ENCODE results near the gene RASL10A. TPM values are rescaled to one million over a fixed set of nuclear protein-coding genes. Genes with fewer than 3 reads are reported as not detected.

Gene RASL10A
- total RNA-seq, 1 donor from 2014 or later: 0.30 TPM

DNA sequence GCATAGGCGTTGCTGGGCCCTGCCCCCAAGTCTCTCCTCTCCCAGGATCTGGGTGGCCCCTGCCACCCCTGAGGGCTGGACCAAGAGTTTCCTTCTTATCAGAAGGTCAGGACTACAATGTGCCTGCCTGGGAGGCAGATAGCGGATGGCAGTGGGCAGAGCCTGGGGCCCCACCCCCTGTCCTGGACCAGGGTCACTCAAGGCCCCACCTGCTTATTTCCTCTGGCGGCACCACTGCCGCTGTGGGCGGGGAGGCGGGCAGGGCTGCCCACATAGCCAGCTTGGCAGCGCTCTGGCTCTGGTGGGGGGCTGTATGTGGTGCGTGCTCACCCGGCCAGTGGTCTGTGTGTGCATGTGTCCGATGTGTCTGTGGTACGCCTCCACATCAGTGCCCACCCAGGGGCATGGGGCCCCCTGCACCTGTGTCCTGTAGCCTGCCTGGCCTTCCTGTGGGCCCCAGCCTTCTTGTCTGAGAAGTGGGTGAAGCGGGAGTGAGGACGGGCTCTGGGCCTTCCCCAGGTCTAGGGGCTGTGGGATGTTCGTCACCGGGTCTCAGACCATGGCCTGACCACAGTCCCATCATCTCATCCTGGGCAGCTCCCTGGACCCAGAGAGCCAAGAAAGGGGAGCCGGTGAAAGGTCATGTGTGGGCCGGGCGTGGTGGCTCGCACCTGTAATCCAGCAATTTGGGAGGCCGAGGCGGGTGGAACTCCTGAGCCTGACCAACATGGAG, 6.0 kb downstream of the RASL10A start:
- H3K9me3 Mint-ChIP-seq: no peaks in the 10 kb centered on the region
- H3K4me1 Mint-ChIP-seq: peaks cover 12% of the 10 kb centered on the region
- DNase-seq: no peak
- H3K36me3 Mint-ChIP-seq (ENCODE audit: low read depth): no peaks in the 10 kb centered on the region
- H3K27me3 Mint-ChIP-seq: peaks cover 31% of the 10 kb centered on the region
- peak overlapping the region; percentile 37 for H3K27ac Mint-ChIP-seq
- no peak overlapping the region for H3K4me3 Mint-ChIP-seq
- intact Hi-C loops (cut with micrococcal nuclease): loop anchor here (5.0 kb wide), 1 partner anchor 1983 kb away; the partner anchor contains the start of gene PIK3IP1

- H3K9me3 Mint-ChIP-seq: no peaks in the 10 kb centered on the region
- H3K27ac Mint-ChIP-seq: peak overlapping the region; percentile 57
- DNase-seq: peak; percentile 78
- H3K27me3 Mint-ChIP-seq: peaks cover 26% of the 10 kb centered on the region
- H3K4me3 Mint-ChIP-seq: peak overlapping the region; percentile 41
- intact Hi-C loops (cut with micrococcal nuclease): no loop called here
- H3K4me1 Mint-ChIP-seq: peaks cover 6% of the 10 kb centered on the region
- H3K36me3 Mint-ChIP-seq (ENCODE audit: low read depth): no peaks in the 10 kb centered on the region
These were observed 6.7 kb downstream of the RASL10A start for GRCh38 chr22:29308791-29309262.

GRCh38 chr22:29308148-29308790, 7.2 kb downstream of the RASL10A start:
- Mint-ChIP-seq H3K36me3 (ENCODE audit: low read depth) (no peaks in the 10 kb centered on the region), H3K4me1 (peaks cover 4% of the 10 kb centered on the region), H3K9me3 (no peaks in the 10 kb centered on the region), H3K27ac (no peak overlapping the region), H3K4me3 (peak overlapping the region; percentile 41), H3K27me3 (peaks cover 21% of the 10 kb centered on the region)
- intact Hi-C loops (cut with micrococcal nuclease): no loop called here
- no peak for DNase-seq

DNA sequence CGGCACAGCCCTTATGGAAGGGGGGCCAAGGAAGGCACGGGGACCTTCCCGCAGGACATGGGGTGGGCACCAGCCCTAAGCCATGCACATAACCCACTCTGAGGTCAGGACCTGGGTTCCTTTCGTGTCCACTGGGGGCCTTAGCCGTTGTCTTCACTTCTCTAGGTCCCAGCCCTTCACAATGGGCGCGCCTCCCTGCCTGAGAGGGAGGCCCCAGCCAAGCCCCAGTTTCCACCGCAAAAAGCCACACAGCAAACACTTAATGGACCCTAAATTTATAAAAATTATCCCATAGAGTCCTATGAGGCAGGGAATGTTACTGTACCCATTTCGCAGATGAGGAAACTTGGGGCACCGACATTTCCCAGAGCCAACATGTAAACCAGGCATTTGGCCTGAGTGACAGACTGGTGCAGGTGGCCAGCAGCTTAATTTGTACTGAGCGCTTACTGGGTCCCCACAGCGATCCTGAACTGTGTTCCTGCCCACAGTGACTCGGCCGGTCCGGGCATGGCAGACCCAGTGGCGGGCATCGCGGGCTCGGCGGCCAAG, 7.8 kb downstream of the RASL10A start:
- Mint-ChIP-seq H3K27ac (peak overlapping the region; percentile 13), H3K27me3 (peaks cover 15% of the 10 kb centered on the region), H3K4me3 (peak overlapping the region; percentile 77), H3K4me1 (peaks cover 4% of the 10 kb centered on the region), H3K36me3 (ENCODE audit: low read depth) (no peaks in the 10 kb centered on the region), H3K9me3 (no peaks in the 10 kb centered on the region)
- DNase-seq: no peak
- intact Hi-C loops (cut with micrococcal nuclease): loop anchor here (2.0 kb wide), 1 partner anchor 39 kb away; the partner anchor contains the start of gene EWSR1

- intact Hi-C loops (cut with micrococcal nuclease): loop anchor here (2.0 kb wide), 1 partner anchor 38 kb away; the partner anchor contains the start of gene EWSR1
- H3K27me3 Mint-ChIP-seq: peaks cover 11% of the 10 kb centered on the region
- H3K27ac Mint-ChIP-seq: peak overlapping the region; percentile 13
- H3K36me3 Mint-ChIP-seq (ENCODE audit: low read depth): no peaks in the 10 kb centered on the region
- H3K9me3 Mint-ChIP-seq: no peaks in the 10 kb centered on the region
- DNase-seq: peak; percentile 87
- peak overlapping the region; percentile 83 for H3K4me3 Mint-ChIP-seq
- peaks cover 4% of the 10 kb centered on the region for H3K4me1 Mint-ChIP-seq
These were observed 8.5 kb downstream of the RASL10A start for GRCh38 chr22:29306835-29307595.

- Mint-ChIP-seq H3K27ac (peak within 1 kb of the TSS; percentile 58), H3K9me3 (no peaks in the 10 kb centered on the region), H3K4me1 (peaks cover 5% of the 10 kb centered on the region), H3K4me3 (peak within 1 kb of the TSS; percentile 83), H3K36me3 (ENCODE audit: low read depth) (peaks cover 1% of the 10 kb centered on the region), H3K27me3 (peaks cover 10% of the 10 kb centered on the region)
- intact Hi-C loops (cut with micrococcal nuclease): loop anchor here (2.0 kb wide), 1 partner anchor 38 kb away; the partner anchor contains the start of gene EWSR1
- DNase-seq: peak; percentile 87
These were observed 9.2 kb downstream of the RASL10A start, which contains the start of gene GAS2L1 for GRCh38 chr22:29306175-29306834. TSS of gene GAS2L1 (plus strand) at chr22:29306650. CDS start at chr22:29308106, 1,456 bp downstream.

DNA sequence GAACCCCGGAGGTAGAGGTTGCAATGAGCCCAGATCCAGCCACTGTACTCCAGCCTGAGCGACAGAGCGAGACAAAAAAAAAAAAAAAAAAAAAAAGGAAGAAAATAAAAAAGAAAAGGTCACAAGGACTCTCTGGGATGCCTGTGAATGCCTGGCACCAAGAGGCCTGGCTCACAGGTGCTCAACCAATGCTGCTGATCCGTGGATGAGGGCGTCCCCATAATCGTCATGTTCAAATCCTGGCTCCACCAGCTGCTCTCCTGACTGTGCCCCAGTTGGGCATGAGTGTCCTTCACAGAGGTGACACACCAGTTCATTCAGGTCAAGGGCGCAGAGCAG, 9.7 kb downstream of the RASL10A start:
- H3K4me3 Mint-ChIP-seq: peak overlapping the region; percentile 83
- intact Hi-C loops (cut with micrococcal nuclease): loop anchor here (2.0 kb wide), 1 partner anchor 37 kb away; the partner anchor contains the start of gene EWSR1
- peaks cover 10% of the 10 kb centered on the region for H3K27me3 Mint-ChIP-seq
- peaks cover 6% of the 10 kb centered on the region for H3K36me3 Mint-ChIP-seq (ENCODE audit: low read depth)
- DNase-seq: no peak
- peaks cover 5% of the 10 kb centered on the region for H3K4me1 Mint-ChIP-seq
- no peaks in the 10 kb centered on the region for H3K9me3 Mint-ChIP-seq
- no peak overlapping the region for H3K27ac Mint-ChIP-seq

- no peak overlapping the region for H3K27ac Mint-ChIP-seq
- H3K4me3 Mint-ChIP-seq: no peak overlapping the region
- no peak for DNase-seq
- intact Hi-C loops (cut with micrococcal nuclease): no loop called here
- peaks cover 7% of the 10 kb centered on the region for H3K4me1 Mint-ChIP-seq
- peaks cover 29% of the 10 kb centered on the region for H3K36me3 Mint-ChIP-seq (ENCODE audit: low read depth)
- no peaks in the 10 kb centered on the region for H3K9me3 Mint-ChIP-seq
- peaks cover 10% of the 10 kb centered on the region for H3K27me3 Mint-ChIP-seq
These were observed 12.6 kb downstream of the RASL10A start for GRCh38 chr22:29302681-29303465.

GRCh38 chr22:29302402-29302680, 13.2 kb downstream of the RASL10A start:
- H3K36me3 Mint-ChIP-seq (ENCODE audit: low read depth): peaks cover 34% of the 10 kb centered on the region
- no peak for DNase-seq
- H3K27me3 Mint-ChIP-seq: peaks cover 10% of the 10 kb centered on the region
- H3K4me3 Mint-ChIP-seq: no peak overlapping the region
- H3K9me3 Mint-ChIP-seq: no peaks in the 10 kb centered on the region
- H3K4me1 Mint-ChIP-seq: peaks cover 7% of the 10 kb centered on the region
- H3K27ac Mint-ChIP-seq: no peak overlapping the region
- intact Hi-C loops (cut with micrococcal nuclease): no loop called here

GRCh38 chr22:29301716-29302401, 13.6 kb downstream of the RASL10A start:
- no peak overlapping the region for H3K4me3 Mint-ChIP-seq
- peaks cover 10% of the 10 kb centered on the region for H3K27me3 Mint-ChIP-seq
- H3K36me3 Mint-ChIP-seq (ENCODE audit: low read depth): peaks cover 39% of the 10 kb centered on the region
- peaks cover 7% of the 10 kb centered on the region for H3K4me1 Mint-ChIP-seq
- intact Hi-C loops (cut with micrococcal nuclease): no loop called here
- H3K9me3 Mint-ChIP-seq: no peaks in the 10 kb centered on the region
- no peak overlapping the region for H3K27ac Mint-ChIP-seq
- peak; percentile 60 for DNase-seq

GRCh38 chr22:29300807-29301601, 14.5 kb downstream of the RASL10A start:
- Mint-ChIP-seq H3K4me3 (no peak overlapping the region), H3K27me3 (peaks cover 8% of the 10 kb centered on the region), H3K36me3 (ENCODE audit: low read depth) (peaks cover 45% of the 10 kb centered on the region), H3K9me3 (no peaks in the 10 kb centered on the region), H3K27ac (peak overlapping the region; percentile 34), H3K4me1 (peaks cover 7% of the 10 kb centered on the region)
- no peak for DNase-seq
- intact Hi-C loops (cut with micrococcal nuclease): no loop called here

DNA sequence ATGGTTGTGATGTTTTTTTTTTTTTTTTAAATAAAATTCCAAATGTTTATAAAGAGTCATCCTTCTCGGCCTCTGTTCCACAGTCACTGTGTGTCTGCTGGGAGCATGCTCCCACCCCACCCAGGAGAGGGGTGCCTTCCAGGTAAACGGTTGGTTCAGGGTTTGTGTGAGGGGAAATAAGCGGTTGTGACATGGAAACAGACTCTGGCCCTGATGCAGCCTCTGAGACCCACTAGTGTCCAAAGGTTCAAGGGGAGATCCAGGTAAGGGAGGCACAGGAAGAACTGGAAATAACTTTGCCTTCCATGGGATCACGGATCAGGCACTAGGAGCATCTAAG, 15.1 kb downstream of the RASL10A start:
- Mint-ChIP-seq H3K9me3 (no peaks in the 10 kb centered on the region), H3K4me1 (peaks cover 6% of the 10 kb centered on the region), H3K4me3 (no peak overlapping the region), H3K27me3 (peaks cover 6% of the 10 kb centered on the region), H3K27ac (no peak overlapping the region), H3K36me3 (ENCODE audit: low read depth) (peaks cover 49% of the 10 kb centered on the region)
- intact Hi-C loops (cut with micrococcal nuclease): no loop called here
- DNase-seq: no peak
